ENCODE measurements around the gene ZIC4.
A peak's percentile ranks its signal among the peaks of the same experiment; 100 is the strongest.

Gene ZIC4

GRCh38 chr3:147411815-147412241 is 5.5 kb upstream of the ZIC4 start:
- TF ChIP-seq POLR2AphosphoS5 (IDR thresholded peaks at IDR 0.05; ENCODE audit: low read depth, low read length): no peak
- TF ChIP-seq TAF1 (IDR thresholded peaks at IDR 0.05; ENCODE audit: borderline replicate concordance, insufficient read depth, low read length): no peak
- TF ChIP-seq FOXP2 (optimal IDR thresholded peaks at IDR 0.05; ENCODE audit: borderline replicate concordance, extremely low read depth, extremely low read length, insufficient read depth): no peak
- no peak for TF ChIP-seq SIN3A (IDR thresholded peaks at IDR 0.05; ENCODE audit: borderline replicate concordance, insufficient read depth, low read length)
- no peak for TF ChIP-seq REST (IDR thresholded peaks at IDR 0.05; ENCODE audit: insufficient read depth in 1 of 2, low read depth in 2 of 2, low read length in 2 of 2)

- no peak for TF ChIP-seq POLR2AphosphoS5 (IDR thresholded peaks at IDR 0.05; ENCODE audit: low read depth, low read length)
- 0 out of 2 replicates have a peak, but pooled peaks have one; percentile 19 for TF ChIP-seq SIN3A (IDR thresholded peaks at IDR 0.05; ENCODE audit: borderline replicate concordance, insufficient read depth, low read length)
Measured at GRCh38 chr3:147411238-147411814, 5.0 kb upstream of the ZIC4 start.

- TF ChIP-seq SIN3A (IDR thresholded peaks at IDR 0.05; ENCODE audit: borderline replicate concordance, insufficient read depth, low read length) (0 out of 2 replicates have a peak, but pooled peaks have one; percentile 27), FOXP2 (optimal IDR thresholded peaks at IDR 0.05; ENCODE audit: borderline replicate concordance, extremely low read depth, extremely low read length, insufficient read depth) (no peak)
Measured at GRCh38 chr3:147410526-147411237, 4.3 kb upstream of the ZIC4 start.

GRCh38 chr3:147410116-147410525 is 3.8 kb upstream of the ZIC4 start:
- TF ChIP-seq FOXP2 (optimal IDR thresholded peaks at IDR 0.05; ENCODE audit: borderline replicate concordance, extremely low read depth, extremely low read length, insufficient read depth): no peak
- TF ChIP-seq SIN3A (IDR thresholded peaks at IDR 0.05; ENCODE audit: borderline replicate concordance, insufficient read depth, low read length): no peak
- TF ChIP-seq TAF1 (IDR thresholded peaks at IDR 0.05; ENCODE audit: borderline replicate concordance, insufficient read depth, low read length): no peak
- no peak for TF ChIP-seq REST (IDR thresholded peaks at IDR 0.05; ENCODE audit: insufficient read depth in 1 of 2, low read depth in 2 of 2, low read length in 2 of 2)

- TF ChIP-seq SIN3A (IDR thresholded peaks at IDR 0.05; ENCODE audit: borderline replicate concordance, insufficient read depth, low read length): no peak; the same call in 1 of the 2 replicates
- peak; percentile 95 for TF ChIP-seq TAF1 (IDR thresholded peaks at IDR 0.05; ENCODE audit: borderline replicate concordance, insufficient read depth, low read length)
- peak; percentile 97 for TF ChIP-seq POLR2AphosphoS5 (IDR thresholded peaks at IDR 0.05; ENCODE audit: low read depth, low read length)
Measured at GRCh38 chr3:147409143-147410115, 3.1 kb upstream of the ZIC4 start, which contains the start of gene ZIC1. Gene ZIC1, plus strand, starts transcription at chr3:147409365. Its CDS starts 748 bp downstream, at chr3:147410113.

GRCh38 chr3:147408188-147409100 is 2.1 kb upstream of the ZIC4 start:
- TF ChIP-seq SIN3A (IDR thresholded peaks at IDR 0.05; ENCODE audit: borderline replicate concordance, insufficient read depth, low read length) (no peak), POLR2AphosphoS5 (IDR thresholded peaks at IDR 0.05; ENCODE audit: low read depth, low read length) (no peak), TAF1 (IDR thresholded peaks at IDR 0.05; ENCODE audit: borderline replicate concordance, insufficient read depth, low read length) (no peak), REST (IDR thresholded peaks at IDR 0.05; ENCODE audit: insufficient read depth in 1 of 2, low read depth in 2 of 2, low read length in 2 of 2) (no peak), FOXP2 (optimal IDR thresholded peaks at IDR 0.05; ENCODE audit: borderline replicate concordance, extremely low read depth, extremely low read length, insufficient read depth) (no peak)
